OCI-LY1 (cell line): Measurements from ENCODE around the gene CCDC93.

Experiments
- H2AFZ ChIP-seq: fragments of 200-600 bp; sonication (generic), shearing (Covaris generic); 2 replicates; pipeline ENCODE4 v1.6.0; 2014; ENCODE audit warnings: antibody characterized with exemption, mild to moderate bottlenecking, low read length
- H3F3A ChIP-seq: fragments of 200-600 bp; sonication (generic), shearing (Covaris generic); 2 replicates; pipeline ENCODE4 v1.6.0; 2014; ENCODE audit warnings: mild to moderate bottlenecking, antibody characterized with exemption, low read length, moderate library complexity; ENCODE audit not compliant: insufficient read depth
- H3K27ac ChIP-seq: fragments of 200-600 bp; sonication (generic); 2 replicates; pipeline ENCODE4 v1.5.1; 2014; ENCODE audit warnings: low read length, mixed run types, mild to moderate bottlenecking, low read depth; ENCODE audit not compliant: poor library complexity, severe bottlenecking
- H3K27me3 ChIP-seq: fragments of 200-600 bp; sonication (generic); 2 replicates; pipeline ENCODE4 v1.6.0; 2014; ENCODE audit warnings: antibody characterized with exemption, mild to moderate bottlenecking, low read length, moderate library complexity; ENCODE audit not compliant: insufficient read depth
- H3K36me3 ChIP-seq: fragments of 200-600 bp; sonication (generic); 2 replicates; pipeline ENCODE4 v1.6.1; 2014; ENCODE audit warnings: mild to moderate bottlenecking, antibody characterized with exemption, low read length, moderate library complexity, mixed read lengths; ENCODE audit not compliant: insufficient read depth
- H3K4me1 ChIP-seq: fragments of 200-600 bp; sonication (generic); 2 replicates; pipeline ENCODE4 v1.5.1; 2014; ENCODE audit warnings: mild to moderate bottlenecking, low read length, moderate library complexity; ENCODE audit not compliant: insufficient read depth, severe bottlenecking
- H3K4me2 ChIP-seq: fragments of 200-600 bp; sonication (generic), shearing (Covaris generic); 2 replicates; pipeline ENCODE4 v1.6.1; 2014; ENCODE audit warnings: low read length
- H3K4me3 ChIP-seq: fragments of 200-600 bp; sonication (generic); 2 replicates; pipeline ENCODE4 v1.5.1; 2014; ENCODE audit warnings: low read length, low read depth, mild to moderate bottlenecking, mixed read lengths; ENCODE audit not compliant: poor library complexity, severe bottlenecking
- H3K79me2 ChIP-seq: fragments of 200-600 bp; shearing (Covaris generic); 2 replicates; pipeline ENCODE4 v1.6.1; 2016; ENCODE audit warnings: mixed run types, low read length, mixed read lengths; ENCODE audit not compliant: insufficient read depth
- H3K9ac ChIP-seq: fragments of 200-600 bp; sonication (generic), shearing (Covaris generic); 2 replicates; pipeline ENCODE4 v1.6.1; 2014; ENCODE audit warnings: mild to moderate bottlenecking, low read length, mixed read lengths
- H3K9me2 ChIP-seq: fragments of 200-600 bp; sonication (generic), shearing (Covaris generic); 2 replicates; pipeline ENCODE4 v1.6.1; 2014; ENCODE audit warnings: low read depth, mild to moderate bottlenecking, low read length, mixed read lengths
- H3K9me3 ChIP-seq: fragments of 200-600 bp; shearing (Covaris generic); 2 replicates; pipeline ENCODE4 v1.6.1; 2014; ENCODE audit warnings: low read length, mixed read lengths
- H4K20me1 ChIP-seq: fragments of 200-600 bp; sonication (generic), shearing (Covaris generic); 2 replicates; pipeline ENCODE4 v1.6.0; 2016; ENCODE audit warnings: mild to moderate bottlenecking, low read length; ENCODE audit not compliant: insufficient read depth
- EZH2 ChIP-seq: fragments of 200-600 bp; sonication (generic), shearing (Covaris generic); IDR thresholded peaks from 2 replicates; pipeline ENCODE4 v1.8.0; 2017; ENCODE audit warnings: borderline replicate concordance, mixed run types, mild to moderate bottlenecking, antibody characterized with exemption, low read length, moderate library complexity, mixed read lengths
- TF ChIP-seq, protein P1 (sequence below): fragments of 200-600 bp; sonication (generic), shearing (Covaris generic); IDR thresholded peaks from 2 replicates; pipeline ENCODE4 v1.5.1; 2017; ENCODE audit warnings: mild to moderate bottlenecking, antibody characterized with exemption, low read length, moderate library complexity, mixed read lengths

CCDC93 gene

GRCh38 chr2:118056801-118057200, 42.9 kb upstream of the CCDC93 start:
- no peak for TF ChIP-seq EZH2
- TF ChIP-seq, protein P1, sequence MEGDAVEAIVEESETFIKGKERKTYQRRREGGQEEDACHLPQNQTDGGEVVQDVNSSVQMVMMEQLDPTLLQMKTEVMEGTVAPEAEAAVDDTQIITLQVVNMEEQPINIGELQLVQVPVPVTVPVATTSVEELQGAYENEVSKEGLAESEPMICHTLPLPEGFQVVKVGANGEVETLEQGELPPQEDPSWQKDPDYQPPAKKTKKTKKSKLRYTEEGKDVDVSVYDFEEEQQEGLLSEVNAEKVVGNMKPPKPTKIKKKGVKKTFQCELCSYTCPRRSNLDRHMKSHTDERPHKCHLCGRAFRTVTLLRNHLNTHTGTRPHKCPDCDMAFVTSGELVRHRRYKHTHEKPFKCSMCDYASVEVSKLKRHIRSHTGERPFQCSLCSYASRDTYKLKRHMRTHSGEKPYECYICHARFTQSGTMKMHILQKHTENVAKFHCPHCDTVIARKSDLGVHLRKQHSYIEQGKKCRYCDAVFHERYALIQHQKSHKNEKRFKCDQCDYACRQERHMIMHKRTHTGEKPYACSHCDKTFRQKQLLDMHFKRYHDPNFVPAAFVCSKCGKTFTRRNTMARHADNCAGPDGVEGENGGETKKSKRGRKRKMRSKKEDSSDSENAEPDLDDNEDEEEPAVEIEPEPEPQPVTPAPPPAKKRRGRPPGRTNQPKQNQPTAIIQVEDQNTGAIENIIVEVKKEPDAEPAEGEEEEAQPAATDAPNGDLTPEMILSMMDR, result no peak
- Histone ChIP-seq H3K27ac (peak overlapping the region; percentile 89), H3K4me3 (no peak overlapping the region), H3K9me2 (no peaks in the 10 kb centered on the region), H4K20me1 (no peaks in the 10 kb centered on the region), H3K9me3 (no peaks in the 10 kb centered on the region), H3K4me2 (peak overlapping the region; percentile 53; the same call in 1 of the 2 replicates), H3K36me3 (no peaks in the 10 kb centered on the region), H3F3A (no peaks in the 10 kb centered on the region), H2AFZ (no peak overlapping the region), H3K79me2 (no peaks in the 10 kb centered on the region), H3K9ac (peak overlapping the region; percentile 27; the same call in 1 of the 2 replicates), H3K4me1 (peaks cover 46% of the 10 kb centered on the region), H3K27me3 (no peaks in the 10 kb centered on the region)

GRCh38 chr2:118056165-118056534, 42.3 kb upstream of the CCDC93 start:
- no peaks in the 10 kb centered on the region for H3K79me2 ChIP-seq
- peak overlapping the region; percentile 89 for H3K27ac ChIP-seq
- peaks cover 46% of the 10 kb centered on the region for H3K4me1 ChIP-seq
- H2AFZ ChIP-seq, result no peak overlapping the region
- H3K4me3 ChIP-seq, result peak overlapping the region; percentile 24
- H3K4me2 ChIP-seq, result peak overlapping the region; percentile 53
- H3K36me3 ChIP-seq, result no peaks in the 10 kb centered on the region
- peak overlapping the region; percentile 28; the same call in 1 of the 2 replicates for H3K9ac ChIP-seq
- no peaks in the 10 kb centered on the region for H3K9me2 ChIP-seq
- no peaks in the 10 kb centered on the region for H3F3A ChIP-seq
- H4K20me1 ChIP-seq, result no peaks in the 10 kb centered on the region
- no peaks in the 10 kb centered on the region for H3K9me3 ChIP-seq
- TF ChIP-seq, protein P1, result no peak
- no peak for TF ChIP-seq EZH2
- no peaks in the 10 kb centered on the region for H3K27me3 ChIP-seq

GRCh38 chr2:118055512-118056164, 41.8 kb upstream of the CCDC93 start:
- Histone ChIP-seq H3F3A (no peaks in the 10 kb centered on the region), H3K9me3 (no peaks in the 10 kb centered on the region), H3K79me2 (no peaks in the 10 kb centered on the region), H3K9ac (peak overlapping the region; percentile 28; the same call in 1 of the 2 replicates), H3K4me2 (peak overlapping the region; percentile 53), H2AFZ (peak overlapping the region; percentile 12; the same call in 1 of the 2 replicates), H3K36me3 (no peaks in the 10 kb centered on the region), H3K9me2 (no peaks in the 10 kb centered on the region), H4K20me1 (no peaks in the 10 kb centered on the region), H3K4me3 (peak overlapping the region; percentile 24), H3K27ac (peak overlapping the region; percentile 89), H3K4me1 (peaks cover 47% of the 10 kb centered on the region), H3K27me3 (no peaks in the 10 kb centered on the region)
- no peak for TF ChIP-seq EZH2
- TF ChIP-seq, protein P1, result no peak
